Suprapubic skin (tissue), 4 donors: ENCODE results near the gene OR4K17. TPM values are rescaled to one million over a fixed set of nuclear protein-coding genes. Genes with fewer than 3 reads are reported as not detected.
"Not testable (repeated sequence)": the region's sequence is repeated elsewhere in the genome, so short reads cannot be mapped to it uniquely, and the experiment has no call there.

Source experiments
- DNase-seq, 2 donors: peaks; one replicate each; pipeline ENCODE4 v3.0.0-alpha.2; 2019; ENCODE audit warnings: low spot score in 2 of 2
- H3K27ac ChIP-seq: fragments of 200-600 bp; sonication (generic); one replicate; pipeline ENCODE4 v1.5.1; 2019
- H3K27me3 ChIP-seq: fragments of 200-600 bp; sonication (generic); one replicate; pipeline ENCODE4 v1.5.1; 2019
- H3K36me3 ChIP-seq: fragments of 200-600 bp; sonication (generic); one replicate; pipeline ENCODE4 v1.5.1; 2019
- H3K4me1 ChIP-seq: fragments of 200-600 bp; sonication (generic); one replicate; pipeline ENCODE4 v1.5.1; 2019
- H3K4me3 ChIP-seq: fragments of 200-600 bp; sonication (generic); one replicate; pipeline ENCODE4 v1.5.1; 2019; ENCODE audit warnings: mild to moderate bottlenecking
- H3K9me3 ChIP-seq: fragments of 200-600 bp; sonication (generic); one replicate; pipeline ENCODE4 v1.5.1; 2019
- CTCF ChIP-seq, 2 donors: fragments of 200-600 bp in 1 of 2; fragments of 450-650 bp in 1 of 2; sonication (generic) in 1 of 2; IDR thresholded peaks; one replicate each; pipeline ENCODE4 v1.5.1; 2016 to 2019; ENCODE audit warnings: antibody characterized with exemption in 2 of 2, mild to moderate bottlenecking in 1 of 2, moderate library complexity in 1 of 2
- EP300 ChIP-seq: sonication (generic); formaldehyde crosslinking; IDR thresholded peaks from one replicate; pipeline ENCODE4 v1.6.1; 2017; ENCODE audit warnings: antibody characterized with exemption
- POLR2A ChIP-seq, 2 donors: fragments of 450-650 bp; IDR thresholded peaks; one replicate each; pipeline ENCODE4 v1.6.1; 2017; ENCODE audit warnings: antibody characterized with exemption in 2 of 2, mild to moderate bottlenecking in 2 of 2, moderate library complexity in 2 of 2
- POLR2AphosphoS5 ChIP-seq, 3 donors: sonication (generic); formaldehyde crosslinking; IDR thresholded peaks; one replicate each; pipeline ENCODE4 v1.6.1; 2017; ENCODE audit warnings: antibody characterized with exemption in 3 of 3
- WGBS: methylation state at CpG from one replicate; pipeline ENCODE4 v1.1.5; 2018; 5-methylcytosine and 5-hydroxymethylcytosine counted together
- total RNA-seq, 4 donors: library from RNA; depleted of rRNA; stranded (reverse); fragments of >200 nt; gene quantifications; one replicate each; pipeline ENCODE4 v1.1.0, GENCODE V29; 2016

The OR4K17 gene, protein sequence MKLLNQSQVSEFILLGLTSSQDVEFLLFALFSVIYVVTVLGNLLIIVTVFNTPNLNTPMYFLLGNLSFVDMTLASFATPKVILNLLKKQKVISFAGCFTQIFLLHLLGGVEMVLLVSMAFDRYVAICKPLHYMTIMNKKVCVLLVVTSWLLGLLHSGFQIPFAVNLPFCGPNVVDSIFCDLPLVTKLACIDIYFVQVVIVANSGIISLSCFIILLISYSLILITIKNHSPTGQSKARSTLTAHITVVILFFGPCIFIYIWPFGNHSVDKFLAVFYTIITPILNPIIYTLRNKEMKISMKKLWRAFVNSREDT
- total RNA-seq = not detected

DNA sequence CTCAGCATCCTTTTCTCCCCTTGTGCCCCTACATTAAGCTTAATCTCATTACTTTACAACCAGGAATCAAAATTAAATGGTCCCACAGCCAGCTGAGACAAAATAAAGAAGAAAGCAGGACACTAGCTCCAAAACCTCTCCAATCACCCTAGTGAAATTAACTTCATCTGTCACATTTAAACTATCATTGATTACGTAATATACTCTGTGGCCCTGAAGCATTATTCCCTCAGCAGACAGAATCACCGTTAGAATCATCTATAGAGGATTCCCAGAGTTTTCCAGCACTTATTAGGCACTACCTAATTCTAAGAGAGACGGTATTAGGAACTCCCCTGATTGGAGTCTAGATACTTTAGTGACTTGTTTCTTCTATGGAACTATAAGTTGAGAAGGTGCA, at the start of gene OR4K17:
Gene OR4K17, plus strand, starts transcription at position 302 of the 400 bp plus-strand sequence. CDS start 6,761 bp downstream, outside the sequence.
- Histone ChIP-seq H3K4me1 (no peaks in the 10 kb centered on the region), H3K27me3 (no peaks in the 10 kb centered on the region), H3K27ac (no peak within 1 kb of the TSS), H3K9me3 (no peaks in the 10 kb centered on the region), H3K4me3 (no peak within 1 kb of the TSS), H3K36me3 (no peaks in the 10 kb centered on the region)
- TF ChIP-seq POLR2AphosphoS5 (IDR thresholded peaks at IDR 0.05) = no peak
- DNase-seq = no peak
- WGBS = 58% methylated on average over 3 of the region's 3 CpGs

DNA sequence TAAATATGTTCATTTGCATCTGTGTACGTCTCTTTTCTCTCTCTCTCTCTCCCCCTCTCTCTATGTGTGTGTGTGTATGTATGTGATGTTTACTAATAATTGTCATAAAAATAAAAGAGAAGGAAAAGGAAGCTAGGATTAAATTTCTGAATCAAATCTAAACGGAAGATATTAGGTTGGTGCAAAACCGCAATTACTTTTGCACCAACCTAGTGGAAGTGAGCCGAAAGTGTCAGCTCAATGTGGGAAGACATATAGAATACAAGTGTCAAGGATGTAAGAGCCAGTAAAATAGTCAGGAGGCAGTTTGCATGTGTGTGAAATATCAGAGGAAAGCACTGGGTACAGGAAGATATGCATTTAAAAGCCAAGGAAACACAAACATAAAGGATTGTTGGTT, 18.5 kb upstream of the OR4K17 start:
- Histone ChIP-seq H3K4me1 (no peaks in the 10 kb centered on the region), H3K27ac (no peak overlapping the region), H3K9me3 (no peaks in the 10 kb centered on the region), H3K27me3 (no peaks in the 10 kb centered on the region), H3K4me3 (no peak overlapping the region), H3K36me3 (no peaks in the 10 kb centered on the region)
- TF ChIP-seq EP300 (no peak), POLR2AphosphoS5 (IDR thresholded peaks at IDR 0.05) (no peak), POLR2A (IDR thresholded peaks at IDR 0.05) (no peak)
- no peak for DNase-seq
- 27% methylated on average over 4 of the region's 4 CpGs for WGBS

DNA sequence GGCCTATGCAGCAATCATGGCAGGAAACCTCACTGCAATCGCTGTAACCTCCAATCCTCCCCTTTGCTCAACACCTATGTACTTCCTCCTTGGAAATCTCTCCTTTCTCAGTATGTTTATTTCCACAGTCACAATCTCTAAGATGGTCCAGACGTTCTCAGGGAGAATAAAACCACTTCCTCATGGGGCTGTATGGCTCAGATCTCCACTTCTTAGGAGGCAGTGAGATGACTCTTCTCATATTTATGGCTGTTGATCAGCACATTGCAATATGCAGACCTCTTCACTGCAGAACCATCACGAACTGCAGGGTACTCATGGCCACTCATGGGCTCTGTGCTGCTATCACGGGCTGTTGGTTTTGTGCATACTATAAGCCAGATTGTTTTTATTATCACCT, 17.1 kb upstream of the OR4K17 start:
- no peak for DNase-seq
- 37% methylated on average over 4 of the region's 4 CpGs for WGBS
- no peak overlapping the region for H3K27ac ChIP-seq
- no peaks in the 10 kb centered on the region for H3K9me3 ChIP-seq
- no peaks in the 10 kb centered on the region for H3K4me1 ChIP-seq
- TF ChIP-seq POLR2AphosphoS5 (IDR thresholded peaks at IDR 0.05) (no peak), EP300 (no peak), POLR2A (IDR thresholded peaks at IDR 0.05) (no peak), CTCF (IDR thresholded peaks at IDR 0.05) (no peak)
- no peaks in the 10 kb centered on the region for H3K27me3 ChIP-seq
- H3K4me3 ChIP-seq = no peak overlapping the region
- no peaks in the 10 kb centered on the region for H3K36me3 ChIP-seq

GRCh38 chr14:20098926-20099770, 11.4 kb upstream of the OR4K17 start:
- H3K27me3 ChIP-seq, H3K27ac ChIP-seq, H3K9me3 ChIP-seq, H3K4me3 ChIP-seq, DNase-seq, H3K36me3 ChIP-seq, H3K4me1 ChIP-seq: not testable (repeated sequence)
- WGBS = 82% methylated on average over 19 of the region's 32 CpGs

- Histone ChIP-seq H3K27me3 (no peaks in the 10 kb centered on the region), H3K4me1 (no peaks in the 10 kb centered on the region), H3K27ac (no peak overlapping the region), H3K36me3 (no peaks in the 10 kb centered on the region), H3K9me3 (no peaks in the 10 kb centered on the region), H3K4me3 (no peak overlapping the region)
- TF ChIP-seq POLR2A (IDR thresholded peaks at IDR 0.05) (no peak), POLR2AphosphoS5 (IDR thresholded peaks at IDR 0.05) (no peak), EP300 (no peak), CTCF (IDR thresholded peaks at IDR 0.05) (no peak)
- DNase-seq = no peak
- 74% methylated on average over 3 of the region's 3 CpGs for WGBS
These were observed 1.8 kb downstream of the OR4K17 start for GRCh38 chr14:20112321-20112720.

DNA sequence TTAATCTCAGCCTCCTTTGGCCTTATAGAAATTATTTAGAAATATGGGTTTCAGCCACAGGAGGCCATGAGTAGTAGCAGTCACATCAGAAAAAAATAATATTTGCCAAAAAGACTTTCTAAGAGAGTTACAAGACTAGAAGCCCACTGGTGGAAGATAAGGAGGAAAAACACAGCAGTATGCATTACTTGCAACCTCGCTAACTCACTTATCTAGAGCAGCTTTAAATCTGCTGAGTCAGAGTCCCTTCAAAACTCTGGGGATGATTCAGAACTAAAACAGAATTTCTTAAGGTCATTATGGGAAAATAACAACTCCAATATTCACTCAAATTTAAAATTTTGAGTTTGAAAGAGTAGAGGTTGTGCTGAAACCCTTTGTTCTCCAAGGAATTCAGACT, 6.2 kb downstream of the OR4K17 start:
- no peaks in the 10 kb centered on the region for H3K4me1 ChIP-seq
- no peak overlapping the region for H3K4me3 ChIP-seq
- no peaks in the 10 kb centered on the region for H3K27me3 ChIP-seq
- 62% methylated on average over 1 of the region's 1 CpG for WGBS
- TF ChIP-seq EP300 = no peak
- TF ChIP-seq POLR2A (IDR thresholded peaks at IDR 0.05) = no peak
- no peak for TF ChIP-seq POLR2AphosphoS5 (IDR thresholded peaks at IDR 0.05)
- TF ChIP-seq CTCF (IDR thresholded peaks at IDR 0.05) = no peak
- H3K27ac ChIP-seq = no peak overlapping the region
- H3K36me3 ChIP-seq = no peaks in the 10 kb centered on the region
- no peak for DNase-seq
- no peaks in the 10 kb centered on the region for H3K9me3 ChIP-seq
